HG03439 (cell line): ENCODE results near the gene RSBN1.
A peak's percentile ranks its signal among the peaks of the same experiment; 100 is the strongest.
"Not testable (repeated sequence)": the region's sequence is repeated elsewhere in the genome, so short reads cannot be mapped to it uniquely, and the experiment has no call there.

Experiments
- ATAC-seq: cut with Tn5 transposase; IDR thresholded peaks from one replicate; pipeline ENCODE4 v1.9.1; 2021; ENCODE audit warnings: mild to moderate bottlenecking, moderate library complexity; ENCODE audit not compliant: unreplicated experiment

The RSBN1 gene

DNA sequence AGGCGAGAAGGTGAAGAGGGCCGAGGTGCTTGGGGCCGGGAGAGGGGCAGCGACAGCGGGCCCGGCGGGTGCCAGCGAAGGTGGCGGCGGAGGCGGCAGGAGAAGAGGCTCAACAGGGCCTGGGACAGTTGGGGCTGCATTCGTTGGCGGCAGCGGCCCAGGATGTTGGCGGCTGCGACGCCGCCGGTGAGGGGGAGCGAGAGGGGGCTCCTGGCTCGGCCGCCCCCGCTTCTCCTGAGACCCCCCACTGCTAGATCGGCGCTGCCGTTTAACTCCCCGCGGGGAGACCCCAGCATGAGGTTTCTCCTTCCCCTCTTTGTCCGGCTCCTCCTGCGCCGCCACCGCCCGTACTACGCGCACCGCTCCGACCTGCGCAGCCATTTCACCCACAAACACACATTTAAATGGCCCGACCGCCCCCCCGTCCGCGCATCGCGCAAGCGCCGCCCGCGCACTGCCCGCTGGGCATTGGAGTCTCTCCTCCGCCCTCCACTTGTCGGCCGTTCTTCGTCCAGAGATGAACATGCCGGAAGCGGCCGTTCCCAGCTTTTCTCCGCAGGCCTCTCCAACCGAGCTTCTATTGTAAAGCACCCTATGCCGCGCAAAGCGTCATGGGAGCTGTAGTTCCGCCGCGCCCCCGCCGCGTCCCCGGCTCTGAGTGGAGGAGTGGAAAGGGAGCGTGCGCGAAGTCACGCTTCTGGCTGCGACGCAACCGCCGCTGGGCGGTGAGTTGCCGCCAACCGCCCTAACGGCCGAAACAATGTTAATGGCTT is at the start of gene RSBN1:
Gene RSBN1, minus strand, starts transcription at position 589 of the 773 bp plus-strand sequence. Its CDS starts 64 bp downstream, at position 525.
- peak; percentile 96 for ATAC-seq

DNA sequence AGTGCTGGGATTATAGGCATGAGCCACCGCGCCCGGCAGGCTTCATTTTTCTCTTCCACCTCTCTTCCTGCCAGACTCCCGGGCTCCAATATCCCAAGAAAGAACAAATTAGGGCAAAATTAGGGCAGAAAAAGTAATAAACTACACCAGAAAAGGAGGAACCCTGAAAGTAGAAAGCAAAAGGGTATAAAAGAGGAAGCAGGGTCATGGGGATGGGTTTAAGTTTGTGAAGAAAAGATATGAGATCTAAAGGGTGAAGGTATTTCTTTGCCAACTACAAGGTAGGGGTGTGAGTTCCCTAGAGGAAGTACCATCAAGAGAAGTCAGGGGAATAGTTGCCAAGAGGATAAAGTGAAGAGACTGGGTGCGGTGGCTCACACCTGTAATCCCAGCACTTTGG is 49.4 kb upstream of the RSBN1 start:
- no peak for ATAC-seq

DNA sequence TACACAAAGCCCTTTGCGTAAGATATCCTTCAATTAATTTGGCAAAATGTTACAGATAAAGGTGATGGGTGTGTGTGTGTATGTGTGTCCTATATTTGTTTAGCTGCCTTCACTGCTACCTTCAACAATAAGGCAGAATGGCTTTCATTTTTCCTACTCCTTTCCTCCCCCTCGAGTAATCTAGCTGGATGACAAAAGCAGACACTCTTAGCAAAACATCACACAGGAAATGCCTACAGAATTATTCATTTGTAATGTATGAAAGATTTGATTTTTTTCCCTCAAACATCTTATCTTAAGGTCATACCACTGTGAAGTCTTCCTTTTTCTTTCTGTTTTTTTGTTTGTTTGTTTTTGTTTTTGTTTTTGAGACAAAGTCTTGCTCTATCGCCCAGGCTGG is 48.6 kb upstream of the RSBN1 start:
- ATAC-seq = no peak

GRCh38 chr1:113859478-113860175 is 47.4 kb upstream of the RSBN1 start:
- ATAC-seq = peak; percentile 82

DNA sequence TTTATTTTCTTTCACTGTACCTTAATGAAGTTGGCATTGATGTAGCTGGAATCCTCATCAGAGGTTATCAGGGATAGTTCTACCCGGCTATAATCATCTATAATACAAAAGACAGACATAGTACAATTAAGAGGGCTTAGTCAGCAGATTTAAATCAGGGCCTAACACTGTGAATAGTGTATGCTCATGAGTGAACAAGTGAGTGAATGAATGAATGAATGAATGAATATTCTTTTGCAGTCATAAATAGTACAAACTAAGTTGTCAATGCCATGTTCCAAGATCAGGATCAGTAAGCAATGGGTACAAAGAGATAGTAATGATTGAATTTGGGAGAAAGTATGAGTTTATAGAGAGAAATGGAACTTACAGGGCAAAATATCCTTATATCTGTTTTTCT is 46.7 kb upstream of the RSBN1 start:
- ATAC-seq = no peak

DNA sequence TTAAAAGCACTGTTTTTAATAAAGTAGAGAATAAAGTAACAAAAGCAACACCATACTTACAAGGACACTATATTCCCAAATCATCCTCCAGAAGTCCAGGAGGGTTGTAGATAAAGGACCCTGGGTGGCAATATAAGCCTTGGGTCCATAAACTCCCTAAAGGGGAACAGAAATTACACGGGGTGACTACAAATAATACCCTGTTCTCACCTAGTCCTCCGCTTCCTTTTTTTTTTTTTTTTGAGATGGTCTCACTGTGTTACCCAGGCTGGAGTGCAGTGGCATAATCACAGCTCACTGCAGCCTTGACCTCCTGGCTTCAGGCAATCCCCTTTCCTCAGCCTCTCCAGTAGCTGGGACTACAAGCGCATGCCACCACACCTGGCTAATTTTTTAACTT is 46.1 kb upstream of the RSBN1 start:
- ATAC-seq = no peak

GRCh38 chr1:113857776-113858175 is 45.5 kb upstream of the RSBN1 start:
- no peak for ATAC-seq

DNA sequence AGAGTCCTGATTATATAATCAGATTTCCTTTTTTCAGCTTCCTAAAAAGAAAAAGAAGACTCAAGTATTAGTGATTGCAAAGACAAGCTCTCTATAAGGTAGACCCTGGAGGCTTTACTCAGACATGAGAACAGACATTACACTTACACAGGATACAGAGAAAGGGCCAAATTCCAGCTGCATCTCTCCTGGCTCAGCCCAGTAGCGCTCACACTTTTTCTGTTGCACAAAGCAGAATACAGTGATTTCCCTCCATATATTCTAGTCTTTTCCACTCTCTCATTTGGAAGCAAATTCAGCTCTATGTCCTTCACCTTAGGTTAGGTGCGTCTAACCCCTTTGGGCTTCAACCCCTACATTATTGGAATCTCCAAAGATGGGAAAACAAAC is 44.1 kb upstream of the RSBN1 start:
- no peak for ATAC-seq

- no peak for ATAC-seq
These were observed 43.5 kb upstream of the RSBN1 start for GRCh38 chr1:113855630-113856400.

GRCh38 chr1:113854234-113854633 is 42.0 kb upstream of the RSBN1 start:
- no peak for ATAC-seq

DNA sequence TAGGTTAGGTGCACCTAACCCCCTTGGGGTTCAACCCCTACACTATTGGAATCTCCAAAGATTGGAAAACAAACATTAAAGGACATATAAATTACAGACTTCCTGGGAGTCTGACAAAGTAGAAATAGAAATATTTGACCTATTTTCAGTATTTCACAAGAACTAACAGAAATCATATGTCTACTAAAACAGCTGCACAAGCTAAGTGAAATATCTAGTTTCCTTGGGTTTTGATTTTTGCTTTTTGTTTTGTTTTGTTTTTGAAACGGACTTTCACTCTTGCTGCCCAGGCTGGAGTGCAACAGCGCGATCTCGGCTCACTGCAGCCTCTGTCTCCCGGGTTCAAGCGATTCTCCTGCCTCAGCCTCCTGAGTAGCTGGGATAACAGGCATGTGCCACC is 40.4 kb upstream of the RSBN1 start:
- ATAC-seq = not testable (repeated sequence)

GRCh38 chr1:113850127-113850796 is 38.0 kb upstream of the RSBN1 start:
- ATAC-seq = no peak

DNA sequence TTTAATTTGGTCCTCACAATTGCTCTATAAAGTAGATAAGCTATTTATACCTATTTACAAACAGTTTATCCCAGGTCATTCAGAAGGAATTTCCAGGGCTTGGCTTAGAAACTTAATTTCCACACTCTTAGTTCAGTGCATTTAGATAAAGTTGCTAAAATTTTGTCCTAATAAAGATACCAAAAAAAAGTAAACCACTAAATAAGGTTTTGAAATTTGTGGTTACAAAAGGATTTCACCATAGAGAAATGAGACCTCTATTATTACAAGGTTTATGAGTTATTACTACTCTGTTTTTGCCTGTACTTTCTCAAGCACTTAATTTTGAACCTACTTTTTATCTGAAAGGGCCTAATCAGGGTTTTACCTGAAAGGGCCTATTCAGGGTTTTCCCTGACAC is 36.8 kb upstream of the RSBN1 start:
- no peak for ATAC-seq

DNA sequence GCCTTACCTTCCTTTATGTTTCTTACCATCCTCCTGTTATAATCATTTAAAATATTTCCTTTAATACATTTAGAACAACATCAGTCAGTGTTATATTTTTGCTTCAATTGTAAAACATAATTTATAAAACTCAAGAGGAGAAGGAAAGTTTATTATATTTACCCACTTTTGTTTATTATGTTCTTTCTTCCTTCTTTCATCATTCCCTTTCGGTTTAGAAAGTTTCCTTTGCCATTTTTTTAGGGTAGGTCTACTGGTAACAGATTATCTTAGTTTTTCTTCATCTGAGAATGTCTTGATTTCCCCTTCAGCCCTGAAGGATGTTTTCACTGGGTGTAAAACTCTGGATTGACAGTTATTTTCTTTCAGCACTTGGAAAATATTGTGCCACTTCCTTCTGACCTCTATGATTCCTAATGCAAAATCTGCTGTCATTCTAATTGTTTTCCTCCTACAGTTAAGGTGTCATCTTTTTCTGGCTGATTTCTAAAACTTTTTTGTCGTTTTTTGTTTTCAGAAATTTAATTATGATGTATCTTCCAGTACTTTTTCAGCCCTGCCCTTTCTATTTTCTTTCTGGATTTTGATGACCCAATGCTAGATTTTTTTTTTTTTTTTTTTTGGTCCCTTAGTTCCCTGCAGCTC is 34.2 kb upstream of the RSBN1 start:
- no peak for ATAC-seq

- no peak for ATAC-seq
These were observed 24.3 kb upstream of the RSBN1 start for GRCh38 chr1:113836534-113836933.

DNA sequence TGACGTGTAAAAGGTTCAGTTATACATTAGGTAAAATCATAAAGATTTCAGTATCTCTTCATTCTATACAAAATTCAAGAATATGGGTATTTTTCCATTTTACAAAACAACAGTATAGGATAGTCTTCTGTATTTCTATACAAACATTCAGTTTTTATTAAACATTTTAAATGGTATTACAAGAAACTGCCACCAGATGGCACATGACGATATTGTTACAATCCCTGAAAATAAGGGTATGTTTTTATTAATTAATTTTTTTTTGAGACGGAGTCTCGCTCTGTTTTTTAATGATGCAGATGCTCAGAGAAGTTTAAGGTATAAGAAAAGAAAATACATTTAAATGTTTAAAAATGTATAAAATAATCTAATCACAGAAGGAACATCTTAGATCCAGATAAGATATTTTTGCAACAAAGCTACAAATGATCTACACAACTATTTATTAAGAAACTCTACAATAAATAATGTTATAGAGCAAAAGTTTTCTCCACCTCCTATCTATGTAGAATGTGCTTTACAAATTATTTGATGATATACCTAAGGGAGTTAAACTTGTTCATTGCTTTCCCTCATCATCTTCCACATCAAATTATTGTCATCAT is 23.5 kb upstream of the RSBN1 start:
- ATAC-seq = no peak

DNA sequence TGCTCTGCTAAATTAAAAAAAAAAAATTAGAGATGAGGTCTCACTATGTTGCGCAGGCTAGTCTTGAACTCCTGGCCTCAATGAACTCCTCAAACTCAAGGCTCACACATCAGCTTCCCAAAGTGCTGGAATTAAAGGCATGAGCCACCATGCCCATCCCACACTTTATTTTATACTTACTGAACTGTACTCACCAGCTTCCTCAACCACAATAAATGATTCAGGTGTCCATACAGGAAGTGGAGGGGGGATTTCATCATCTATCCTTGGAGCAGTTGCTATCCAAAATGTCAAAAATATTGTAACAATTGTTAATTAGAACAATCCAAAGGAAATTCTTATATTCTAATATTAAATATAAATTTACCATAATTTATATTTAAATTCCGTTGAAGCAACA is 22.4 kb upstream of the RSBN1 start:
- ATAC-seq = no peak

DNA sequence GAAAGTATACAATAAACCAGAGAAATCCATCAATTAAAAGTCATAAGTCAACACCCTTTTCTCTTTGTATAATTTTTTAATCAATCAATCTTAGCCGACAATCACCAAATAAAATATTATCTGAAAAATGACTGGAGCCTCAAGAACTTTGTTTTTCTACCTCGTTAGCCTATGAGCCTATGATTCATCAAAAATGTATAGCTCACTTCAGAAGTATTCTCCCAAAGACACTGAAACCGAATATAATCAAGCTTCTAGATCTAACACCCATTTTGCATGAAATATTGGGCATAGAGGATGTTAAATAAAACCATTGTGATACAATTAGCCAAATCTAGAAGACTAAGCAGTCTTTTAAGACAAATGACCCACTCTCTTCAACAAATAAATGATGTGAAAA is 17.8 kb upstream of the RSBN1 start:
- no peak for ATAC-seq

- ATAC-seq = no peak
These were observed 9.6 kb upstream of the RSBN1 start for GRCh38 chr1:113821916-113822315.

DNA sequence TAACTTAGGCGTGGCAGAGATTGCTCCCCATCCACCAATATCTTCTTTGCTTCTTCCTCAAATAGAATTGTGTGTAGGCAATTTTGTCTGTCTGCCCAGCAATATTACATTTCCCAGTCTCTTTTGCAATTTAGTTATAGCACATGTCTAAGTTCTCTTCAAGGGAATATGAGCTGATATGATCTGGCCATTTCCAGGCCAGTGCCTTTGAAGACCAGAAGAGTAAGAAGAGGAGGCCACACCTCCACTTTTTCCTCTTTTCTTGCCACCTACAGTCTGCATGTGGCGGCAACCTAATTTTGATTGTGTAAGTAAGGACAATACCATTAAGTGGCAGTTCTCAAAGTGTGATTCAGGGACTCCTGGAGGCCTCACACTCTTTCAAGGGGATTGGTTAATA is 6.3 kb upstream of the RSBN1 start:
- no peak for ATAC-seq
